Right lobe of liver (tissue), 4 donors: ENCODE data around the gene MAN2B2.

Experiments used
- POLR2A ChIP-seq: fragments of 450-650 bp; IDR thresholded peaks from one replicate; pipeline ENCODE4 v1.6.1; 2017; ENCODE audit warnings: antibody characterized with exemption, mild to moderate bottlenecking
- TF ChIP-seq, protein P1 (sequence below), 4 donors: fragments of 200-600 bp in 3 of 4; fragments of 450-650 bp in 1 of 4; IDR thresholded peaks; one replicate each; pipeline versions ENCODE4 v1.5.1 to v1.8.0; 2016 to 2022; ENCODE audit warnings: antibody characterized with exemption in 4 of 4, mild to moderate bottlenecking in 2 of 4
- donor health status: DM: no; HTN: no; CAD: no.
- donor health status: DM: no; HTN: no; CAD: no.
- donor health status: DM: no; HTN: yes; CAD: no.

DNA sequence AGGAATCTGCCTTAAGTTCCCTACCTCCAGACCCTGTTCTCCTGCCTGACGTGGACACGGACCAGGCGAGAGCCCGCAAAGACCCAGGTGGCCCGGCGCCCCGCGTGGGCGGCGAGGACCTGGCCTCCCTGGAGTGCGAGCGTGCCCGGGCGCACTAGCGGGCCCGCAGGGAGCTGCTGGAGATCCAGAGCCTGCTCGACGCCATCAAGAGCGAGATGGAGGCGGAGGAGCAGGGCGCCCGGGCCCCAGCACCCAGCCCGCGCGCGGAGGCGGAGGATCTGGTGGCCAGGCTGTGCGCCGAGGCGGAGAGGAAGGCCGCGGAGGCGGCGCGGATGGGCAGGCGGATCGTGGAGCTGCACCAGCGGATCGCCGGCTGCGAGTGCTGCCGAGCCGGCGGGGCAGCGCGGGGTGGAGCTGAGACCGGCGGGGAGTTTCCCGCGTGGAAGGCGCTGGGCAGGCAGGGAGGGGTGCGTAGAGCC lies 83.6 kb downstream of the MAN2B2 start:
- TF ChIP-seq, protein P1, sequence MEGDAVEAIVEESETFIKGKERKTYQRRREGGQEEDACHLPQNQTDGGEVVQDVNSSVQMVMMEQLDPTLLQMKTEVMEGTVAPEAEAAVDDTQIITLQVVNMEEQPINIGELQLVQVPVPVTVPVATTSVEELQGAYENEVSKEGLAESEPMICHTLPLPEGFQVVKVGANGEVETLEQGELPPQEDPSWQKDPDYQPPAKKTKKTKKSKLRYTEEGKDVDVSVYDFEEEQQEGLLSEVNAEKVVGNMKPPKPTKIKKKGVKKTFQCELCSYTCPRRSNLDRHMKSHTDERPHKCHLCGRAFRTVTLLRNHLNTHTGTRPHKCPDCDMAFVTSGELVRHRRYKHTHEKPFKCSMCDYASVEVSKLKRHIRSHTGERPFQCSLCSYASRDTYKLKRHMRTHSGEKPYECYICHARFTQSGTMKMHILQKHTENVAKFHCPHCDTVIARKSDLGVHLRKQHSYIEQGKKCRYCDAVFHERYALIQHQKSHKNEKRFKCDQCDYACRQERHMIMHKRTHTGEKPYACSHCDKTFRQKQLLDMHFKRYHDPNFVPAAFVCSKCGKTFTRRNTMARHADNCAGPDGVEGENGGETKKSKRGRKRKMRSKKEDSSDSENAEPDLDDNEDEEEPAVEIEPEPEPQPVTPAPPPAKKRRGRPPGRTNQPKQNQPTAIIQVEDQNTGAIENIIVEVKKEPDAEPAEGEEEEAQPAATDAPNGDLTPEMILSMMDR (IDR thresholded peaks at IDR 0.05), result no peak
- no peak for TF ChIP-seq POLR2A
